Heart right ventricle (tissue), 16 donors: ENCODE data around the gene SETD2. TPM values are rescaled to one million over a fixed set of nuclear protein-coding genes. Genes with fewer than 3 reads are reported as not detected.
A peak's percentile ranks its signal among the peaks of the same experiment; 100 is the strongest.

Experiments
- ATAC-seq, 8 donors: fragments of 200-7000 bp; cut with Tn5 transposase; one replicate each; pipeline ENCODE4 v1.9.1; 2020; ENCODE audit warnings: mild to moderate bottlenecking in 8 of 8, moderate library complexity in 8 of 8, moderate number of reproducible peaks in 1 of 8
- DNase-seq, 2 donors: peaks; one replicate each; pipeline ENCODE4 v3.0.0-alpha.2; 2020
- H3K27ac ChIP-seq, 10 donors: fragments of 200-600 bp; sonication (generic) in 2 of 10; one replicate each; pipeline versions ENCODE4 v1.5.0 to v1.8.0; 2020 to 2022; ENCODE audit warnings: mild to moderate bottlenecking in 3 of 10
- H3K27me3 ChIP-seq, 7 donors: fragments of 200-600 bp; one replicate each; pipeline ENCODE4 v1.8.0; 2021 to 2022; ENCODE audit warnings: mild to moderate bottlenecking in 2 of 7
- H3K36me3 ChIP-seq, 9 donors: fragments of 200-600 bp; sonication (generic) in 1 of 9; one replicate each; pipeline versions ENCODE4 v1.5.0 to v1.8.0; 2020 to 2022; ENCODE audit warnings: mild to moderate bottlenecking in 2 of 9
- H3K4me1 ChIP-seq, 9 donors: fragments of 200-600 bp; sonication (generic) in 1 of 9; one replicate each; pipeline versions ENCODE4 v1.5.0 to v1.8.0; 2020 to 2022; ENCODE audit warnings: mild to moderate bottlenecking in 4 of 9
- H3K4me3 ChIP-seq, 10 donors: fragments of 200-600 bp; sonication (generic) in 2 of 10; one replicate each; pipeline versions ENCODE4 v1.5.0 to v1.8.0; 2020 to 2022; ENCODE audit warnings: mild to moderate bottlenecking in 7 of 10, moderate library complexity in 2 of 10
- H3K9me3 ChIP-seq, 11 donors: fragments of 200-600 bp in 10 of 11; sonication (generic) in 2 of 11; one replicate each; pipeline versions ENCODE4 v1.5.0 to v1.8.0; 2013 to 2022; ENCODE audit warnings: mild to moderate bottlenecking in 2 of 11, control low read depth in 1 of 11, moderate library complexity in 1 of 11
- WGBS, 2 donors: extraction: QIAGEN DNeasy Blood & Tissue Kit; methylation state at CpG; one replicate each; pipeline ENCODE4 v1.1.7; 2013; ENCODE audit warnings: inconsistent platforms in 1 of 2; 5-methylcytosine and 5-hydroxymethylcytosine counted together
- intact Hi-C, 10 donors: fragments of 100-400 bp; cut with DNase I; formaldehyde crosslinking; loops; one replicate each; pipeline versions ENCODE4 v1.11.1 to v1.14.2; 2022
- polyA plus RNA-seq, 2 donors: library from polyadenylated mRNA; stranded (reverse); fragments of 200-250 nt; gene quantifications; one replicate each; pipeline ENCODE4 v1.2.3, GENCODE V29; 2013
- total RNA-seq, 10 donors: library from RNA; stranded (reverse); fragmentation: NEBNext Ultra II Directional in 3 of 10; extraction: Animal tissue kit (Norgen Biotek cat#: 25700) in 3 of 10; gene quantifications; one replicate each; pipeline versions ENCODE4 v1.2.1 to v1.2.4, GENCODE V29; 2021 to 2023
- TF ChIP-seq, protein P1 (sequence below), 9 donors: fragments of 200-600 bp; sonication (generic) in 2 of 9; IDR thresholded peaks; one replicate each; pipeline versions ENCODE4 v1.5.0 to v1.8.0; 2021 to 2022; ENCODE audit warnings: antibody characterized with exemption in 9 of 9, mild to moderate bottlenecking in 5 of 9, moderate library complexity in 1 of 9
- donor health status: Arrhythmogenic right ventricular cardiomyopathy.
- donor health status: ischemic (EF 13 %, LVEDD 7.1; RV severe dilation, severe dysfunction).
- donor health status: healthy with polysubstance abuse.
- donor health status: DM: no; HTN: yes; CAD: no.
- donor health status: DM: no; HTN: no; CAD: no.
- donor health status: ischemic (EF 25% LVEDD 6.9; RV normal size, moderate dysfunction).
- donor health status: ischemic (EF 25% LVEDD 5.7; RV mildly dilated, moderate dysfunction).
- donor health status: healthy.
- donor health status: DM: yes; HTN: yes; CAD: no.
- donor health status: Ischemic cardiomyopathy.
- donor health status: ischemic (EF 35%, LVEDD 5.7; RV mildly dilated, moderate dysfunction).
- donor health status: nonischemic (EF 11% LVEDD 7.7; RV severe dilation, severe dysfunction).
- donor health status: DM: yes; HTN: yes; CAD: no.
- donor health status: PGD.
- donor health status: ischemic (EF 29% LVEDD 5.4; RV normal size, mild dysfunction).
- donor health status: nonischemic (EF 23%, LVEDD 6.1; RV moderate dilation, normal function).

The SETD2 gene
- total and polyA plus RNA-seq, 12 donors = 8.6 to 34.4 (median 30.0) TPM

DNA sequence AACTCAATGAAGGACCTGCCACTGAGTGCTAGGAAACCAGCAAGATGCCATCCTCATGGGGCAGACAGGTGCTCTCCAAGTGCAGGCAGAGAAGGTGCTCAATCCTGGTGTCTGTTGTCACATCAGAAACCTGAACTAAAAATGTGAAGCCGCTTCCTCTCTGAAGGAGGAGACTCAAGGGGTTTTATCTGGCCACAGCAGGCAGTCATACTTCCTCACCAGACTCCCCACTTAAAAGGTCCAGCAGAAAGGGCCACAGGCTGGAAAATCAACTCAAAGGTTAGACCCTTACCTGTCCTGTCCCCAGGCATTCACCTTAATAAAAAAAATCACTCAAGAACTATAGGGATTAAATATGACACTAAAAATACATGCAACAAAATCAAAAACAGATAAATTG is 192.2 kb downstream of the SETD2 start:
- Histone ChIP-seq H3K27ac (peak overlapping the region in 7 of 10 donors; percentile 62 to 77 (median 69)), H3K27me3 (no peaks in the 10 kb centered on the region), H3K36me3 (peaks cover 0 to 17% (median 0%) of the 10 kb centered on the region in 9 donors), H3K4me3 (no peak overlapping the region), H3K9me3 (no peaks in the 10 kb centered on the region), H3K4me1 (peaks cover 5 to 88% (median 73%) of the 10 kb centered on the region in 9 donors)
- ATAC-seq (no peak), DNase-seq (no peak)
- TF ChIP-seq, protein P1, sequence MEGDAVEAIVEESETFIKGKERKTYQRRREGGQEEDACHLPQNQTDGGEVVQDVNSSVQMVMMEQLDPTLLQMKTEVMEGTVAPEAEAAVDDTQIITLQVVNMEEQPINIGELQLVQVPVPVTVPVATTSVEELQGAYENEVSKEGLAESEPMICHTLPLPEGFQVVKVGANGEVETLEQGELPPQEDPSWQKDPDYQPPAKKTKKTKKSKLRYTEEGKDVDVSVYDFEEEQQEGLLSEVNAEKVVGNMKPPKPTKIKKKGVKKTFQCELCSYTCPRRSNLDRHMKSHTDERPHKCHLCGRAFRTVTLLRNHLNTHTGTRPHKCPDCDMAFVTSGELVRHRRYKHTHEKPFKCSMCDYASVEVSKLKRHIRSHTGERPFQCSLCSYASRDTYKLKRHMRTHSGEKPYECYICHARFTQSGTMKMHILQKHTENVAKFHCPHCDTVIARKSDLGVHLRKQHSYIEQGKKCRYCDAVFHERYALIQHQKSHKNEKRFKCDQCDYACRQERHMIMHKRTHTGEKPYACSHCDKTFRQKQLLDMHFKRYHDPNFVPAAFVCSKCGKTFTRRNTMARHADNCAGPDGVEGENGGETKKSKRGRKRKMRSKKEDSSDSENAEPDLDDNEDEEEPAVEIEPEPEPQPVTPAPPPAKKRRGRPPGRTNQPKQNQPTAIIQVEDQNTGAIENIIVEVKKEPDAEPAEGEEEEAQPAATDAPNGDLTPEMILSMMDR (IDR thresholded peaks at IDR 0.05) = no peak
- intact Hi-C loops = loop anchor here in 1 of 10 donors (2.0 kb wide), 1 partner anchor 43 kb away; no protein-coding TSS in a partner anchor
- WGBS, 2 donors = 75 to 83% methylated on average over 1 of the region's 1 CpG

DNA sequence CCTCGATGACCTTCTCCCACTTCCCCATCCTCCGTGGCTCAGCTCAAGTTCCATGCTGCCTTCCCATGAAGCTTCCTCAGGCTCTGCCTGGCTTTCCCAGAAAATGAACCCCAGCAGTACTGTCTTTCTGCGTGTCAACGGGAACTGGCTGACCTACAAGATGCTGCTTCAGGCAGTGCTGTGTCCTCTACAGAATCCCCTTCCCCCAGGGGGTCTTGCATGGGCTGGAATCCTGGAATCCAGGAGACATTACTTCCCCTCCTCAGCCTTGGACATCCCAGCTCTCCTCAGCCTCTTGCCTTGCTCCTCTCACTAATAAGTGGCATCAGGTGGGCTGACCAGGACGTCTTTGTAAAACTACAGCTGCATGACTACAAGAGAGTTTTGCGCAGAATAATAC is 192.8 kb downstream of the SETD2 start:
- ATAC-seq (no peak), DNase-seq (no peak)
- WGBS, 2 donors = 40 to 41% methylated on average over 6 of the region's 6 CpGs
- Histone ChIP-seq H3K4me3 (no peak overlapping the region), H3K4me1 (peaks cover 5 to 94% (median 79%) of the 10 kb centered on the region in 9 donors), H3K27me3 (no peaks in the 10 kb centered on the region), H3K36me3 (peaks cover 0 to 21% (median 0%) of the 10 kb centered on the region in 9 donors), H3K9me3 (no peaks in the 10 kb centered on the region), H3K27ac (peak overlapping the region in 9 of 10 donors; percentile 0 to 77 (median 69))
- intact Hi-C loops = loop anchor here in 1 of 10 donors (2.0 kb wide), 1 partner anchor 42 kb away; no protein-coding TSS in a partner anchor
- TF ChIP-seq, protein P1 (IDR thresholded peaks at IDR 0.05) = no peak

GRCh38 chr3:46970391-46971091 is 193.4 kb downstream of the SETD2 start:
- H3K27ac ChIP-seq = peak overlapping the region in 9 of 10 donors; percentile 0 to 77 (median 69)
- no peak overlapping the region for H3K4me3 ChIP-seq
- TF ChIP-seq, protein P1 (IDR thresholded peaks at IDR 0.05) = no peak
- no peaks in the 10 kb centered on the region for H3K9me3 ChIP-seq
- DNase-seq (peak in 1 of 2 donors; percentile 56), ATAC-seq (peak; percentile 63 to 88 (median 85))
- WGBS, 2 donors = 16 to 22% methylated on average over 3 of the region's 3 CpGs
- intact Hi-C loops = loop anchor here in 1 of 10 donors (2.0 kb wide), 1 partner anchor 42 kb away; no protein-coding TSS in a partner anchor
- no peaks in the 10 kb centered on the region for H3K27me3 ChIP-seq
- peaks cover 5 to 96% (median 77%) of the 10 kb centered on the region in 9 donors for H3K4me1 ChIP-seq
- H3K36me3 ChIP-seq = peaks cover 0 to 25% (median 0%) of the 10 kb centered on the region in 9 donors

DNA sequence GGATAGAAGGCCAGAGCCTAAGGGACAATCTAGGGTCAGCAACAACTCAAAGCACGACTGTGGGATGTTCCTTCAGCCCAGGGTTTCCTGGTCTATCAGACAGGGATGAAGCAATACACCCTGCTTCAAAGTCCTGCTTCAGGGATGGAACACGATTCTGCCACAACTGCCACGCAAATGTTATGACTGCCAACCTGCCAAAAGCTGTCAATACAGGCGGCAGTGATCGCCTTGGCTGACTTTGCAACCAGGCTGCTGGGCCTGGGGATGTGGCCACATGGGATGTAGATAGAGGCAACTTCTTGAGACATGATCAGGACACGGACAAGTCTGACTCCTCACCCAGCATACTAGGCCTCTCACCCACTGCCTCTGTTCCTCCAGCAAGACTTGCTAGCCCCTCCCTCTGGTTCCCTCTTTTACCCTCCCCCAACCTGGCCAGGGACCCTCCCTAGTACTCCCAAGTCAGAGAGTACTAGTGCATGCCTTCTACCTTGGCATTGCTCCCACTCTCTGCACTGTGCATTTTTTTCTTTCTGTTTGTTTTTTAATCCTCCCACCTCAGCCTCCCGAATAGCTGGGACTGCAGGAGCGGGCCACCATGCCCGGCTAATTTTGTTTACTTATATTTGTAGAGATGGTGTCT is 195.0 kb downstream of the SETD2 start:
- peak overlapping the region in 1 of 10 donors; percentile 41 for H3K27ac ChIP-seq
- no peaks in the 10 kb centered on the region for H3K27me3 ChIP-seq
- ATAC-seq = no peak
- TF ChIP-seq, protein P1 (IDR thresholded peaks at IDR 0.05) = no peak
- H3K36me3 ChIP-seq = peaks cover 0 to 29% (median 0%) of the 10 kb centered on the region in 9 donors
- H3K4me1 ChIP-seq = peaks cover 9 to 88% (median 71%) of the 10 kb centered on the region in 9 donors
- H3K4me3 ChIP-seq = no peak overlapping the region
- intact Hi-C loops = loop anchor here in 1 of 10 donors (5.0 kb wide), 1 partner anchor 37 kb away; no protein-coding TSS in a partner anchor
- WGBS, 2 donors = 53 to 56% methylated on average over 9 of the region's 9 CpGs
- no peaks in the 10 kb centered on the region for H3K9me3 ChIP-seq
- DNase-seq = no peak
